ENCODE data around the gene FUT8.
"Not testable (repeated sequence)": the region's sequence is repeated elsewhere in the genome, so short reads cannot be mapped to it uniquely, and the experiment has no call there.

The FUT8 gene

GRCh38 chr14:65456247-65456646, 43.7 kb downstream of the FUT8 start:
- no peak for DNase-seq

GRCh38 chr14:65461730-65462129, 49.2 kb downstream of the FUT8 start:
- no peak for DNase-seq

- no peak for DNase-seq
Measured at GRCh38 chr14:65462411-65462810, 49.9 kb downstream of the FUT8 start.

GRCh38 chr14:65465584-65465983, 53.1 kb downstream of the FUT8 start:
- DNase-seq = no peak

GRCh38 chr14:65467926-65468325, 55.4 kb downstream of the FUT8 start:
- not testable (repeated sequence) for DNase-seq

- no peak for DNase-seq
Measured at GRCh38 chr14:65469903-65470302, 57.4 kb downstream of the FUT8 start.

- DNase-seq = no peak
Measured at GRCh38 chr14:65470404-65470880, 57.9 kb downstream of the FUT8 start.

- DNase-seq = no peak
Measured at GRCh38 chr14:65471038-65471878, 58.7 kb downstream of the FUT8 start.

GRCh38 chr14:65472189-65472588, 59.7 kb downstream of the FUT8 start:
- DNase-seq = no peak

GRCh38 chr14:65476273-65476941, 63.9 kb downstream of the FUT8 start:
- DNase-seq = no peak

- DNase-seq = no peak
Measured at GRCh38 chr14:65476942-65477318, 64.4 kb downstream of the FUT8 start.

GRCh38 chr14:65478017-65478416, 65.5 kb downstream of the FUT8 start:
- no peak for DNase-seq

GRCh38 chr14:65478596-65478995, 66.1 kb downstream of the FUT8 start:
- no peak for DNase-seq

GRCh38 chr14:65479386-65479785, 66.9 kb downstream of the FUT8 start:
- no peak for DNase-seq

- no peak for DNase-seq
Measured at GRCh38 chr14:65482757-65483438, 70.4 kb downstream of the FUT8 start.

GRCh38 chr14:65483647-65484046, 71.1 kb downstream of the FUT8 start:
- no peak for DNase-seq

- DNase-seq = no peak
Measured at GRCh38 chr14:65485516-65485915, 73.0 kb downstream of the FUT8 start.

GRCh38 chr14:65486863-65487262, 74.3 kb downstream of the FUT8 start:
- DNase-seq = no peak

- DNase-seq = no peak
Measured at GRCh38 chr14:65487783-65488494, 75.4 kb downstream of the FUT8 start.

GRCh38 chr14:65491274-65491673, 78.7 kb downstream of the FUT8 start:
- DNase-seq = no peak

- no peak for DNase-seq
Measured at GRCh38 chr14:65492266-65492665, 79.7 kb downstream of the FUT8 start.

- no peak for DNase-seq
Measured at GRCh38 chr14:65495196-65495595, 82.7 kb downstream of the FUT8 start.

All from activated CD4-positive, CD25-positive, alpha-beta regulatory T cell (primary cell).